Thymus (tissue), 11 donors: Measurements from ENCODE around the gene SELPLG. TPM values are rescaled to one million over a fixed set of nuclear protein-coding genes. Genes with fewer than 3 reads are reported as not detected.

Experiments used
- DNase-seq, 9 donors: peaks; one replicate each; pipeline ENCODE4 v3.0.0-alpha.2; 2013; ENCODE audit warnings: low spot score in 9 of 9, low read depth in 6 of 9, missing footprints in 1 of 9
- H3K27ac ChIP-seq, 2 donors: one replicate each; pipeline ENCODE4 v1.5.1; 2013; ENCODE audit warnings: control low read depth in 1 of 2, low read depth in 1 of 2, low read length in 1 of 2, mild to moderate bottlenecking in 1 of 2, moderate library complexity in 1 of 2
- H3K27me3 ChIP-seq, 2 donors: one replicate each; pipeline ENCODE4 v1.5.1; 2013; ENCODE audit warnings: low read length in 1 of 2; ENCODE audit not compliant: control insufficient read depth in 2 of 2, insufficient read depth in 1 of 2
- H3K36me3 ChIP-seq, 2 donors: one replicate each; pipeline ENCODE4 v1.5.1; 2013; ENCODE audit warnings: low read length in 1 of 2, mild to moderate bottlenecking in 1 of 2, moderate library complexity in 1 of 2; ENCODE audit not compliant: control insufficient read depth in 2 of 2, insufficient read depth in 2 of 2
- H3K4me1 ChIP-seq, 2 donors: one replicate each; pipeline ENCODE4 v1.5.1; 2013; ENCODE audit warnings: low read length in 2 of 2; ENCODE audit not compliant: control insufficient read depth in 2 of 2, insufficient read depth in 2 of 2
- H3K4me3 ChIP-seq, 2 donors: one replicate each; pipeline ENCODE4 v1.5.1; 2013; ENCODE audit warnings: low read length in 2 of 2, control low read depth in 1 of 2, mild to moderate bottlenecking in 1 of 2
- H3K9me3 ChIP-seq, 2 donors: one replicate each; pipeline ENCODE4 v1.5.1; 2013; ENCODE audit warnings: low read length in 1 of 2, mild to moderate bottlenecking in 1 of 2; ENCODE audit not compliant: control insufficient read depth in 2 of 2, insufficient read depth in 1 of 2
- WGBS: extraction: QIAGEN DNeasy Blood & Tissue Kit; methylation state at CpG from one replicate; pipeline ENCODE4 v1.1.7; 2013; 5-methylcytosine and 5-hydroxymethylcytosine counted together
- polyA plus RNA-seq: library from polyadenylated mRNA; stranded (reverse); fragments of 200-250 nt; gene quantifications from one replicate; pipeline ENCODE4 v1.2.3, GENCODE V29; 2013
- total RNA-seq: library from RNA; stranded (reverse); fragments of 120-200 nt; gene quantifications from one replicate; pipeline ENCODE4 v1.2.4, GENCODE V29; 2013
- donor health status: healthy.

The SELPLG gene
- total and polyA plus RNA-seq, 2 donors: 28.0 to 69.6 TPM

- Histone ChIP-seq H3K36me3 (no peaks in the 10 kb centered on the region), H3K4me3 (no peak overlapping the region), H3K27me3 (peaks cover 0 to 3% of the 10 kb centered on the region in 2 donors), H3K9me3 (no peaks in the 10 kb centered on the region), H3K27ac (no peak overlapping the region), H3K4me1 (no peaks in the 10 kb centered on the region)
- WGBS: 89% methylated on average over 6 of the region's 6 CpGs
- no peak for DNase-seq
Measured at GRCh38 chr12:108599541-108599940, 34.2 kb downstream of the SELPLG start.

DNA sequence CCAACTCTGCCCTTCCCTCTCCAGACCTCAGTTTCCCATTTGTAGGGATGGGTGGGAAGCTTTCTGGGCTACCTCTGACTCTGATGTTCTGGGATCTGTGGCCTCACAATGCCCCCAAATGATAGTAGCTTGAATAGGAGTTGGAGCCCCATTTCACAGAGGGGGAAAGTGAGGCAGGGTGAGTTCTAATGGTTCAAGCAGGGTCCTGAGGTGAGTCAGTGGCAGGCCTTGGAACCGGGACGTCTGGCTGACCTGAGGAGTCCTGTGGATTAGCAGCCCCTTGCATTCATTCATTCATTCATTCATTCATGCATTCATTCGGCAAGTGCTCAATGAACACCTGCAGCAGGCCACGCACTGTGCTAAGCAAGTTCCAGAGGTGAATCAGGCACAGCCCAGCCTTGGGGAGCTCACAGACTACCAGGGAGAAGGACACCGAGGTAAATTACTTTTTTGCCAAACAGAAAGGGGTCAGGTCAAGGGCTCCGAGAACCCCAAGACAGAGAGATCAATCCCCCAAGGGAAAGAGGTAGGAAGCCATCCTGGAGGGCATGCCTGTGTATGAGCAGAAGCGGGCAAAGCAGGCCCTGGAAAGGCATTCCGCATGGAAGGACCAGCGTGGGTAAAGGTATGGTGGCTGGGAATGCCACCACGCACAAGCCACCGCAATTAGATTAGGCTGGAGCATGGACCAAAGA is 35.0 kb downstream of the SELPLG start:
- no peaks in the 10 kb centered on the region for H3K4me1 ChIP-seq
- peaks cover 0 to 3% of the 10 kb centered on the region in 2 donors for H3K27me3 ChIP-seq
- H3K36me3 ChIP-seq: no peaks in the 10 kb centered on the region
- DNase-seq: no peak
- H3K4me3 ChIP-seq: no peak overlapping the region
- no peak overlapping the region for H3K27ac ChIP-seq
- H3K9me3 ChIP-seq: no peaks in the 10 kb centered on the region
- 98% methylated on average over 11 of the region's 11 CpGs for WGBS

DNA sequence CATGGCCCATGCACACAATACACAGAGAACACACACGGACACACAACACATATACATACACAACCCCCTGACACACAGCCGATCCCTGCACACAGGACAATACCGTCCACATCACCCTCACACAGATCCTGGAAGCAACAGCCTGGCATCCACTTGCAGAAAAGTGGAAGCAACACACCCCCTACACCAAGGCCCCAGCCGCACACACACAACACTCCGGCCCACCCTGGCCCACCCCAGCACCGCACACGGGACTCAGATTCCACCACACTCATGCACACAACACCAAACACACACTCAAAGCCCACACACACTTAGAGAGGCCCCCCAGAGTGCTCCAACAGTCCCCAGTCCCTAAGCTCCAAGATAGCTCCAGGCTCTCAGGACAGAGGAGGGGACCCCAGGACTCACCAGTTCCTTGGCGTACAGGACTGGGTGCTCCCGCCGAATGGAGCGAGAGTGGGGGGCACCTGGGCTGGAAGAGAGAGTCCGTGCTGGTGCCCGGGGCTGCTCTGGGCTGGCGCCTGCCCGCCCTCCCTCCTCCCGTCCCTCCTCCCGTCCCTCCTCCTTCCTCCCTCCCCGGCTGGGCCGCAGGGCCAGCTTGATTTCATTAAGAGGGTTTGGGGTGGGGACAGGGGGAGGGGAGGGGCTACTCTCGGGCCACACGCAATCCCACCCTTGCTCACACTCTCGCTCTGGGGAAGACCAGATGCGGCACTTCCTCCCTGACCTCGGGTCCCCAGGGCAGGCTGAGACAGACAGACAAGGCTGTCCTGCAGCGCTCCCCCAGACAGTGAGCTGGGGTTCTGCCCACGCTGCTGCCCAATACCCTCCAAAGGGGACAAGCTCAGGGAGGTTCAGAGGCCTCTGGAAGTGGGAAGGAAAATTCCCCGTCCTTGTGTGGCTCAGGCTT is 35.9 kb downstream of the SELPLG start, which contains the start of gene TMEM119:
TMEM119 (minus strand) TSS at position 526 of the 913 bp plus-strand sequence. CDS start 5,701 bp downstream, outside the sequence.
- H3K9me3 ChIP-seq: no peaks in the 10 kb centered on the region
- no peaks in the 10 kb centered on the region for H3K4me1 ChIP-seq
- H3K27ac ChIP-seq: no peak within 1 kb of the TSS
- WGBS: 75% methylated on average over 27 of the region's 27 CpGs
- H3K27me3 ChIP-seq: peaks cover 0 to 3% of the 10 kb centered on the region in 2 donors
- H3K4me3 ChIP-seq: no peak within 1 kb of the TSS
- no peak for DNase-seq
- no peaks in the 10 kb centered on the region for H3K36me3 ChIP-seq

- no peak for DNase-seq
- no peak overlapping the region for H3K27ac ChIP-seq
- H3K9me3 ChIP-seq: no peaks in the 10 kb centered on the region
- no peak overlapping the region for H3K4me3 ChIP-seq
- no peaks in the 10 kb centered on the region for H3K36me3 ChIP-seq
- H3K27me3 ChIP-seq: peaks cover 0 to 3% of the 10 kb centered on the region in 2 donors
- WGBS: 91% methylated on average over 10 of the region's 10 CpGs
- no peaks in the 10 kb centered on the region for H3K4me1 ChIP-seq
Measured at GRCh38 chr12:108596854-108597558, 36.7 kb downstream of the SELPLG start.

DNA sequence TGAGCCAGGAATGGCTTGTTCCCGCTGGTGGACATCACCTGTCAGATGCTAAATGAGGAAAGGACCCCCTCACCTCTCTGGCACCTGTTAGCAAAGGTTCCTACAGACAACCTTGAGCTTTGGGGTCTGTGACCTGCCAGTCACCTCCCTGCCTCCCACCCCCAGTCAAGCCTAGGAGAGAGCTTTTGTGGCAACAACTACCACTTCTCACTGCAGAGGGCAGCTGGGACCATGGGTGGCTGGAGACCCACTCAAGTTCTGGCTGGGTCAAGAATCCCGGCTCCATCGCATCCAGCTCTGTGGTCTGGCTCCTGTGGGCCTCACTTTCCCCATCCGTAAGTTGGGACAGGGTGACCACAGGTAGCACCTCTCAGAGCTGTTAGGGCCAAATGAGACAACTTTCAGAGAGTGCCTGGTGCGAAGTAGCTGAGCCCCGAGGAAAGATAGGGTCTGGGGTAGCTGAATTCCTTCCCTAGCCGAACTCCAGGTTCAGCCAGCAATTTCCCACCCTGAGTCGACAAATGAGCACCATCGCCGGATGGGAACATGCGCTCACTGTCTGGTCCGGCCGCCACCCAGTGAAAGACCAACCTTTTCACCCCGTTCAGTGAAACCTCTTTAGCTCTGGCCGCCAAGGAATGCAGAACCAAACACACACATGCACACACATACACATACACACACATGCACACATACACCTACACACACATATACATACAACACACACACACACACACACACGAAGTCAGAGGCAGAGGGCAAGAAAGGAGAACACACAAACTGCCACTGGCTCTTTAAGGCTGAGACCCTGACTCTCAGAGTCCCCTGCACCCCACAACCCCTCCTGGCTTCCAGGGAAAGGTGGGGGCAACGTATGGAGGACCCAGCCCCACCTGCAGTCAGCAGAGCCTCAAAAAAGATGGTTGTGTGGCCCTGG is 37.7 kb downstream of the SELPLG start:
- no peak overlapping the region for H3K4me3 ChIP-seq
- H3K27me3 ChIP-seq: peaks cover 0 to 3% of the 10 kb centered on the region in 2 donors
- no peaks in the 10 kb centered on the region for H3K4me1 ChIP-seq
- H3K9me3 ChIP-seq: no peaks in the 10 kb centered on the region
- 95% methylated on average over 17 of the region's 17 CpGs for WGBS
- no peaks in the 10 kb centered on the region for H3K36me3 ChIP-seq
- no peak for DNase-seq
- no peak overlapping the region for H3K27ac ChIP-seq

DNA sequence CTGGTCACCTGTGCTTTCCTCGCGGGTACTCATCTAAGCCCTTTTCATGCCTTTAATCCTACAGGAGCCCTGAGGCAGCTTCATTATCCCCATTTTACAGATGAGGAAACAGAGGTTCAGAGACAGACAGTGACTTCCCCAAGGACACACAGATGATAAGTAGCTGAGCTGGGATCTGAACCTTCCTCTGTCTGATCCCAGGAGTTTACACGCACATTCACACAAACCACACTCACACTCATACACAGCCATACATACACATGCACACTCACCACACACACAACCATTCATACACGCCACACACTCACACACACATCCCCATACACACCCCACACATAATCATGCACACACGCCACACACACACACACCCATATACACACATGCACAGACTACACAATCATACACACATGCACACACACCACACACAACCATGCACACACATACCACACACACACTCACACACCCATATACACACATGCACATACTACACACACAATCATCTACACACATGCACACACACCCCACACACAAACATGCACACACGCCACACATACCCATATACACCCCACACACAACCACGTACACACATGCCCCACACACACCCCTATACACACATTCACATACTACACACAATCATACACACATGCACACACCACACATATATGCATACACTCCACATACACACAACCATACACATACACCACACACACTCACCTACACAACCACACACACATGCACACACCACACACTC is 38.6 kb downstream of the SELPLG start:
- no peaks in the 10 kb centered on the region for H3K4me1 ChIP-seq

GRCh38 chr12:108594323-108594903 is 39.3 kb downstream of the SELPLG start:
- peaks cover 0 to under 1% of the 10 kb centered on the region in 2 donors for H3K4me1 ChIP-seq
- H3K27ac ChIP-seq: no peak overlapping the region
- WGBS: 97% methylated on average over 10 of the region's 10 CpGs

More for the DNA sequence above, 38.6 kb downstream of the SELPLG start:
- Histone ChIP-seq H3K4me3 (no peak overlapping the region), H3K27me3 (peaks cover 0 to 3% of the 10 kb centered on the region in 2 donors), H3K9me3 (no peaks in the 10 kb centered on the region), H3K36me3 (no peaks in the 10 kb centered on the region), H3K27ac (no peak overlapping the region)
- DNase-seq: no peak
- 98% methylated on average over 7 of the region's 7 CpGs for WGBS

More at GRCh38 chr12:108594323-108594903, 39.3 kb downstream of the SELPLG start:
- no peak for DNase-seq
- H3K9me3 ChIP-seq: no peaks in the 10 kb centered on the region
- H3K4me3 ChIP-seq: no peak overlapping the region
- peaks cover 0 to 3% of the 10 kb centered on the region in 2 donors for H3K27me3 ChIP-seq
- no peaks in the 10 kb centered on the region for H3K36me3 ChIP-seq
